GM18951 (cell line): ENCODE data around the gene MPZL1.

ENCODE experiments used
- POLR2A ChIP-seq: IDR thresholded peaks from 4 replicates; pipeline ENCODE4 v1.6.1; 2011; ENCODE audit warnings: mild to moderate bottlenecking; ENCODE audit not compliant: insufficient read length, insufficient read depth; ENCODE audit errors: extremely low read depth
- in situ Hi-C: fragments of 300-500 bp; cut with MboI; formaldehyde crosslinking; loops from one replicate; pipeline ENCODE4 v1.12.0; 2022; ENCODE audit warnings: low sequenced_read_pairs, mixed read lengths, inconsistent platforms; ENCODE audit not compliant: unreplicated experiment

Gene MPZL1

GRCh38 chr1:167756730-167757405 is 35.1 kb downstream of the MPZL1 start:
- no peak for TF ChIP-seq POLR2A
- in situ Hi-C loops: no loop called here

GRCh38 chr1:167757433-167758309 is 35.9 kb downstream of the MPZL1 start:
- TF ChIP-seq POLR2A: no peak
- in situ Hi-C loops: no loop called here

GRCh38 chr1:167761400-167761799 is 39.6 kb downstream of the MPZL1 start:
- TF ChIP-seq POLR2A: no peak
- in situ Hi-C loops: no loop called here

GRCh38 chr1:167762061-167762746 is 40.4 kb downstream of the MPZL1 start:
- no peak for TF ChIP-seq POLR2A
- in situ Hi-C loops: no loop called here

GRCh38 chr1:167763525-167764220 is 41.9 kb downstream of the MPZL1 start:
- TF ChIP-seq POLR2A: no peak
- in situ Hi-C loops: no loop called here

GRCh38 chr1:167764458-167765330 is 42.9 kb downstream of the MPZL1 start:
- in situ Hi-C loops: no loop called here
- TF ChIP-seq POLR2A: no peak

- TF ChIP-seq POLR2A: no peak
- in situ Hi-C loops: no loop called here
Measured at GRCh38 chr1:167765496-167765895, 43.7 kb downstream of the MPZL1 start.

GRCh38 chr1:167766538-167766937 is 44.8 kb downstream of the MPZL1 start:
- in situ Hi-C loops: no loop called here
- TF ChIP-seq POLR2A: no peak

GRCh38 chr1:167767761-167768160 is 46.0 kb downstream of the MPZL1 start:
- no peak for TF ChIP-seq POLR2A
- in situ Hi-C loops: no loop called here

GRCh38 chr1:167770127-167770526 is 48.3 kb downstream of the MPZL1 start:
- in situ Hi-C loops: no loop called here
- no peak for TF ChIP-seq POLR2A

GRCh38 chr1:167772436-167772835 is 50.7 kb downstream of the MPZL1 start:
- no peak for TF ChIP-seq POLR2A
- in situ Hi-C loops: no loop called here

GRCh38 chr1:167773516-167773915 is 51.7 kb downstream of the MPZL1 start:
- in situ Hi-C loops: no loop called here
- no peak for TF ChIP-seq POLR2A
